Measurements from ENCODE around the gene UNK.

Gene UNK

DNA sequence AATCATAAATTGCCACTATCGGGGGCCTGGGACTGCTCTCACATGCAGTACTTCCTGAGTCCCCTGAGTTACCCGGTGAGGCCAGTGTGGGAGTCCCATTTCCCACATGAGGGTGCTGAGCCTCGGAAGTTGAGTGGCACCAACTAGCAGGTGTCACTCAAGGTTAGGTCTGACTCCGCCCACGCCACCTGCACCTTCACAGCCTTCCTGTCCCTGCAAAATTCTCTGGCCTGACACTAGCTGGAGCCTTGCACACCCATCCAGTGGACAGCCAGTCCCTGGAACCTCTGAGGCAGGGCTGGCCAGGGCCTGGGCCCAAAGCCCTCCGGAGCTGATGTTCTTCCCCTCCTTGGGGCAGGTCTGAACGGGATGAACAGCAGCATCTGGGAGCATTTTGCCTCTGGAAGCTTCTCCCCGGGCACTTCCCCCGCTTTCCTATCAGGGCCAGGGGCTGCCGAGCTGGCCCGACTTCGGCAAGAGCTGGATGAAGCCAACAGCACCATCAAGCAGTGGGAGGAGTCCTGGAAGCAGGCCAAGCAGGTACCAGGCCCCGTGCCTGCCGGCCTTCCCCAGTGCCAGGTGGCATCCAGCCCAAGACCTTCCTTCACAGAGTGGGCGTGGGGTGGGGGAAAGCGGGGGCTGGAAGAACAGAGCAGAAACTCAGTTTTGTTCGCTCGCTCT is 37.7 kb downstream of the UNK start:
- no peak for DNase-seq

DNA sequence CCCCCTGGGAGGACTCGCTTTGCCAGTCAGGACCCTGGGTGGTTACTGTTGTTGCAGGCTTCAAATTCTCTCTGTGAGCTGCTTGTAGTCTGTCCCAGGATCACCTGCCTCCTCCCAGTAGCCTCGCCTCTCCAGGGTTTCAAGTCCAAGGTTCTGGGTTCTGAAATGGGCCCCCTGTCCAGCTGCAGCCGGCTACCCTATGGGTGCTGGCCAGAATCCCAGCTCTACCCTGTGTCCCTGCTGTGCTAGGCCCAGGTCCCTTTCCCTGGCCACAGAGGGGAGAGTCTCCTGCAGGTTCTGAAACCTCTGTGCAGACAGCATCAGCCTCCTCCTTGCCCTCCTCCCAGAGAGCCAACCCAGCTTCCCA is 38.2 kb downstream of the UNK start:
- DNase-seq: no peak

DNA sequence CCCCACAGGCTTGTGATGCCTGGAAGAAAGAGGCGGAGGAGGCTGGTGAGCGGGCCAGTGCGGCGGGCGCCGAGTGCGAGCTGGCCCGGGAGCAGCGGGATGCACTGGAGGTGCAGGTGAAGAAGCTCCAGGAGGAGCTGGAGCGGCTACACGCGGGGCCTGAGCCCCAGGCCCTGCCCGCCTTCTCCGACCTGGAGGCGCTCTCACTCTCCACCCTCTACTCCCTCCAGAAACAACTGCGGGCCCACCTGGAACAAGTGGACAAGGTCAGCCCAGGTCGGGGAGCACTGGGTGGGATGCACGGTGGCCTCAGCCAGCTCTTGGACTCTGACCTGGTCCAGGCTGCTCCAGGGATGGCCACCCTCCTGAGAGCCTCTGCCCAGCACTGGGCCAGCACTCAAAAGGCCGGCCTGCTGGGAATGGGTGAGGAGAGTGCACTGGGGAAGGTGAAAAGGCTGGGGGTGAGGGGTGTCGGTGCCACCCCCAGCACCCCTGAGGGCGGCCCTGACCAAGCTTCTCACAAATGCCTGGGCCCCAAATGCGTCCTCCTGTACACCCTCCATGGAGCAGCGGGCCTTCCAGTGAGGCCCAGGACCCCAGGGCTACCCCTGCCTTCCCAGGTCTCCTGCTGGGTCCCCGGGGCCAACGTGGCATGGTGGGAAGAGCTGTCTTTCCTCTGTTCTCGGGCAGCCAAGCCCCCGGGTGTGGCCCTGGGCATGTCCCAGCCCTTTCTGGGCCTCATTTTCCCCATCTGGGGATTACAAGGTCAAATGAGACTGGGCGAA is 38.8 kb downstream of the UNK start:
- DNase-seq: no peak

DNA sequence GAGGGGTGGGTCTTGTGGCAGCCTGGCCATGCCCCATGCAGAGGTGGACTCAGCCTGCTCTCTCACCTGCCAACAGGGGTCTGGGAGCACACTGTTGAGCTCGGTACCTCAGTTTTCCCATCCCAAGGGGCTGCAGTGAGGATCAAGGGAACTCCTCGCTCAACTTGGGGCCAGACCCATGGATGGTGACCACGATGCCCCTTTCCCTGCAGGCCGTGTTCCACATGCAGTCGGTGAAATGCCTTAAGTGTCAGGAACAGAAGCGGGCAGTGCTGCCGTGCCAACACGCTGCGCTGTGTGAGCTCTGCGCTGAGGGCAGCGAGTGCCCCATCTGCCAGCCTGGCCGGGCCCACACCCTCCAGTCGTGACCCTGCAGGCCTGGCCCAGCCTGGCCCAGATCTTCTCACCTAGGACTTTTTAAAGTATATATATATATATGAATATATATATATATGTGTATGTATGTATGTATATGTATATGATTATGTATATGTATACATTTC is 39.5 kb downstream of the UNK start:
- no peak for DNase-seq

DNA sequence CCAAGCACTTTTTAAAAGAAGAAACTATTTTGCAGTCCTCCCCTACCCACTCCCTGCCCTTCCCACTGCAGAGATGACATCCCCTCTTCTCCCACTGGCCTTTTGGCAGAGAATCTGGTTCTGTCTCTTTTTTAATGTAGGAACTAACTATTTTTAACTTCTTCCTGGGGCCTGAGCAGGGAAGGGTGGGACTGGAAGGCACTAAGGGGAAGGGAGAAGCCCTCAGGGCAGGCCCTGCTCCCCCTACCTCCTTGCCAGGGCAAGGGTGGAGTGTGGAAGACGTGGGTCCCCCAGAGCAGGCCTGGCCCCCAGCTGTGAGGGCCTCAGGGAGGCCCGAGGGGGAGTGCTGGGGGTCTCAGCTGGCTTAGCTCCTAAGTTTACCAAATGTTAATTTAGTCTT is 40.1 kb downstream of the UNK start:
- no peak for DNase-seq

DNA sequence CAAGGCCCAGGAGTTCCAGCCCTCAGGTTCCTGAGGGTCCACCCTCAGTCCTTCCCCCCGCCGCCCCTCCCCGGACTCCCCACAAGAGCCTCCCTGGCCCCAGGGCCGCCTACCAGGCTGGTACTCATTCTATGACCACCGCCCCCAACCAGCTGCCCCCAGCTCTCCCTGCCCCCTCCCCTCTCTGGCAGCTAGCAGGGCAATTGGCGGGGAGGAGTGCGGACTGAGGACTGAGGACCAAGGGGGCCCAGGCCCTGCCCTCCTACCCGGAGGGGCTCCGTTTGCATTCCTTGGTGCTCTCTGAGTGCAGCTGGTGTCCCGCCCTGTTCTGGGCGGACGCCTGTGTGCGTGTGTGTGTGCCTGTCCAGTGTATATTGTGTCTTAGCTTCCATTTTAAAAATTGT is 40.5 kb downstream of the UNK start:
- no peak for DNase-seq

DNA sequence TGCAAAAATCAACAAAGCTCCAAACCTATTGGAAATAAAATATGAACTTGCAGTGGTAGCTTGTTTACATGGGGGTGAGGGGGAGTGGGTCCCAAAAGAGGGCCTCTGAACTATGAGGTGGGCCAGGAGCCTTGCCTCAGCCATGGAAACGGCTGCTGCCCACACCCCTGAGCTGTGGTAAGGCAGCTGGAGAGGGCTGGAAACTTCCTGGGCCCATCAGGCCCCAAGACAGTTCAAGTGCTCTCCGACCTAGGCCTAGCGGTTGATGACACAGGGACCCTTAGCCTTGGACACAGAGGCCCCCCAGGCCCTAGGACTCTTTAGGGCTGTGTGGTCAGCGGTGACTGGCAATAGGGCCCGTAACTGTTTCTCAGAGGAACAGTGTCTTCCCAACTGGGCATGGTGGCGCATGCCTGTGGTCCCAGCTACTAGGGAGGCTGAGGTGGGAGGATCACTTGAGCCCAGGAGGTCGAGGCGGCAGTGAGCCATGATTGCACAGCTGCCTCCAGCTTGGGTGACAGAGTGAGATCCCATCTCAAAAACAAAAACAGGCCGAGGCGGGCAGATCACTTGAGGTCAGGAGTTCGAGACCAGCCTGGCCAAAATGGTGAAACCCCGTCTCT is 41.3 kb downstream of the UNK start:
- no peak for DNase-seq

DNA sequence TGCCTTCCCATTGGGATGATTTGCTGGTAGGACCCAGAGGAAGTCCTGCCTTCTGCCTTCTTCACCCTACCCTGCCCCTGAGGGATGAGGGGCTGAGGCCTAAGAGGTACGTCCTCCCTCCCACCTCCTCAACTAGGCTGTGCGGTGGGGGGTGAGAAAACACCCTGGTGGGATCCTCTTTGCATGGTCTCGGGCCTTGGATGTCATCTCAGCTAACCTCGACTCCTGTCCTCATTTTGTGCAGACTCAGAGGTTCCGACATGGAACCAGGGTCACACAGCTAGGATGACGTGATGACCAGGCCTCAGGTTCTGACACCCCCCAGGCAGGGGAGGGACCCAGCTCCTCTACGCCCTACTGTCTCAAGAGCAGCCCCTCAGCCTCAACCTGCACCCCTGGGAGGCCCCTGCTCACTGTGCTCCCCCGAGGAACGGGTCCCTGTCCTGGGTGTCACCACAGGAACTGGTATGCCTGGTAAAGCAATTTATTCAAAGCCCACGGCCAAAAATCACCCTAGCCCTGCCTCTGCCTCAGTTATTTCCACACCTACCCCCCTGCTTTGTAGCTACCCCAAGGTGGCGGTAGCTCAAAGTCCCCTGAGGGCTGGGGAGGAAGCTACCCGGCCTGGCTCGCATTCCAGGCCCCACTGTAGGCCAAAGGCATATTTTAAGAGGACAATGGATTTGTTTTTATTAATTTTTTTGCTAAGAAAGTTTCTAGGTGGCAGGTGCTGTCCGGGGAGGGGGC is 42.1 kb downstream of the UNK start:
- DNase-seq: no peak

DNA sequence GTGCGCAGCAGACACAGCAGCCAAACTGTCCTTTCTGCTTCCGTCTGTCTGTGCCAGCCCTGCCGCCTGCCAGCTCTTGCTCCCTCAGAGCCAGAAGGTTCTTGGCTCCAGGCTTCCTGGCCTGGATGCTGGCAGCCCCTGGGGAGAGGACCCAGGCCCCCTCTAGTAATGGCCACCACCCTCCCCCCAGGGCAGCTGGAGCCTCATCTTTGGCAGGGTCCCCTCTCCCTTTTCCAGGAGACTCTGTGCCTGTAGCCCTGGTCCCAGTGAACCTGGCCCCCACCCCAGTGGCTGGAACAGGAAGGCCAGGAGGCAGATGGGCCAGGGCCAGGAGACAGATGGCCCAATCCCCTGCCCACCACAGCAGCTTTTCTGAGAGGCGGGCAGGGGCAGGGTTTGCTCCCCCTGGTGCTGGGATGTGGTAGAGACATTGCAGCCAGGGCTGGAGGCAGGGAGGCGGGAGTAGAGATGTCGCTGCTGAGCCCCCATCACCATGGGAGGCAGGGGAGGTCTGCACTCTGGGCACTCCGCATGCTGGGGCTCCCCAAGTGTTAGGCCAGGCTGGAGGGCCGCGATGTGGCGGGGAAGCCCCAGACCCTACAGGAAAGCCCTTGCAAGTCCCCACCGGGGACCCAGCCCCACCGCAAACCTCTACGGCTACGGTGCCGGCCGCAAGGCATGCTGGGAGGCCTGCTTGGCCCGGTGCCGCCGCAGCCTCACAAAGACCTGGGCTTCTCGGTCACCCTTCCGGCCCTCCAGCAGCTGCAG is 42.9 kb downstream of the UNK start:
- DNase-seq: peak; percentile 75

DNA sequence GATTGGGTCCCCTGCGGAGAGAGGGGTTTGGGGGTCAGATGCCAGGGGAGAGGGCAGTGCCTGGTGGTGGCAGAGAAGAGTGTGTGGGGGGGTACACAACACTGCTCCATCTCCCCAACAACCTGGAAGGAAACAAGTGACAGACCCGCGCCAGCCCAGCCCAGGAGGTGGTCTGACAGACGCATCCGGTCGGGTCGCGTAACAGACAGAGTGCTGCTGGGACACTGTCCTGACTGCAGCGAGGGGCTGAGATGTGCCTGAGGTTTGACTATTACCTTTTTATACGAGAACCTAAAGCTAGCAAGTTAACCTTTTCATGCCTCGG is 43.4 kb downstream of the UNK start:
- no peak for DNase-seq

DNA sequence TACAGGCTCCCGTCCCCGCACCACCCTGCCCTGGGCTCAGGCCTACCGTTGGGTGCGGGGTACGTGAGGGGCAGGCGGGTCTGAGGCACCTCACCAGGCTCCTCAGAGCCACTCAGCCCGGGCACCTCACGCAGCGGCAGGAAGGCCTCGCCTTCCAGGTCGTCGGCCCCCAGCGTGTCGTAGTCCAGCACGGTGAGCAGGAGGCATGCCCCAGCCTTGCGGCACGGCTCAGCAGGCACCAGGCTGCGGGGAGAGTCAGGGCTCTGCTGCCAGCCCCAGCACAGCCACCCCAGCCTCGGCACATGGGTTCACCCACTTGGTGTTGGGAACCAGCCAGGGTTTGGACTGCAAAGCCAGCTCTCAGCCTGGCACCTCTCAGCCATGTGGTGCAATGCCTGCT is 44.1 kb downstream of the UNK start:
- no peak for DNase-seq

DNA sequence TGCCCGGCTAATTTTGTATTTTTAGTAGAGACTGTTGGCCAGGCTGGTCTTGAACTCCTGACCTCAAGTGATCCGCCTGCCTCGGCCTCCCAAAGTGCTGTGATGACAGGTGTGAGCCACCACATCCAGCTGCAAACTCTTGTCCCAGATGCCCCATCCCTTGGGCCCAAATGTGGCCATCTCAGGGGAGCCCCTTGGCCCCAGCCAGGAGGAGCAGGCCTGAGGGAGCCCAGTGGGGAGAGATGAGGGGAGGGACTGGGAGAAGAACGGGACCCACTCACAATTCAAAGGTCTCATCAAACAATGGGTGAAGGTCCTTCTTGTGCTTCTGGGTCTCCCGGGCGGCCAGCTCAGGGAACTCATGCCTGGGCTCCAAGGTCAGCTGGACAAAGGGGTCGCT is 45.1 kb downstream of the UNK start:
- no peak for DNase-seq

DNA sequence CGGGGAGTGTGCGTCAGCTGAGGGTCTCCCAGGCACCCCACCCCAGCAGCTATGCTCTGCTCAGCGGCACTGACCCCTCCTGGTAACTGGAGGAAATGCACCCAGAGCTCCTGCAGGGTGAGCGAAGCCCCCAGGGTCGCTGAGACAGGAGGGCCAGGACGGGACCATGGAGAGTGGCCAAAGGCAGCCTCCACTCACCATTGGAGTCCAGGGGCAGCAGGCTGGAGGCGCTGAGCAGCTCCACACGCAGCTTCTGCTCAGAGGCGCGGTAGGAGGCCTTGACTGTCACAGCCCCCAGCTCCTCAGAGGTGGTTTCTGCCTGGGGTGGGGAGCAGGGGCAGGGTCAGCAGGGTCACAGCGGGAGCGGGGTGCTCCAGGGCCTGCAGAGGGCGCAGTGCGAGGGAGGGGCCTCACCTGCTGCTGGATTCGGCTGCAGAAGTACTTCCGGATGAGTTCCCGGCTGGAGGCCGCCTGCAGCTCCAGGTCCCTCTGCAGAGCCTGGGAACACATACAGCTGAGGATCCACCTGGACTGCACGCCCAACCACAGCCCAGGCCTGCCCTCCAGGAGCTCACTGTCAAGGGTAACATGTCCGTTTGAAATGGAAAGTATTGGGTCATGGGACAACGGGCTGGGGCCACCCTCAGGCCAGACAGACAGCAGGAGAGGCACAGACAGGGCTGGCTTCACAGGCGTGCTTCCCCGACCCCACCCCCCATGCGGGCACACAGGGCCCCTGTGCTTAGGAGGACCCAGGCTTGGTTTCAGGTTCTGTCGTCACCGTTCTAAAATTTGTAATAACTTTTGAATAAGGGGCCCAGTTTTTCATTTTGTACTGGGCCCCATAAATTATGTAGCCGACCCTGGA is 45.8 kb downstream of the UNK start:
- peak; percentile 31 for DNase-seq

DNA sequence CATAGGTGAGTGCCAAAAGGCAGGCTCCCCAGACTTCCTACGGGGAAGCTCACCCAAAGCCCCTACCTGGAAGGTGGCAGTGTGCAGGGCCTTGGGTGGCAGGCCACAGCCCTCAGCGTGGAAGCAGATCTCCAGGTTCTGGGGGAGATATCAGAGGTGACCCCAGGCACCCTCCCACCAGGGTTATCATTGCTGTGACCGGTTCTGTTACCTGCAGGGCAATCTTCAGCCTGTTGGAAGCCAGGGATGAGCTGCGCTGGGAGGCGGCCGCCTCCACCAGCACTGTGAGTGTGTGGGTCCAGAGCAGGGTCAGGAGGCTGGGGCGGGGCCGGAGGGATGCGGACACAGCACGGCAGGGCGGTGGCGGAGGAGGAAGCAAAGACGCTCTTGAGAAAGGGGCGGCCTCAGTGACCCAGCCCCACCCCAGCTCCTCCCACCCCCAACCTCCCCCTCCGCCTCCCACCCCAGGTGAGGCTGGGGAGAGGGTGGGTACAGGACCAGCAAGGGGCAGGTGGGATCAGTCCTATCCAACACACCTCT is 46.5 kb downstream of the UNK start:
- no peak for DNase-seq

DNA sequence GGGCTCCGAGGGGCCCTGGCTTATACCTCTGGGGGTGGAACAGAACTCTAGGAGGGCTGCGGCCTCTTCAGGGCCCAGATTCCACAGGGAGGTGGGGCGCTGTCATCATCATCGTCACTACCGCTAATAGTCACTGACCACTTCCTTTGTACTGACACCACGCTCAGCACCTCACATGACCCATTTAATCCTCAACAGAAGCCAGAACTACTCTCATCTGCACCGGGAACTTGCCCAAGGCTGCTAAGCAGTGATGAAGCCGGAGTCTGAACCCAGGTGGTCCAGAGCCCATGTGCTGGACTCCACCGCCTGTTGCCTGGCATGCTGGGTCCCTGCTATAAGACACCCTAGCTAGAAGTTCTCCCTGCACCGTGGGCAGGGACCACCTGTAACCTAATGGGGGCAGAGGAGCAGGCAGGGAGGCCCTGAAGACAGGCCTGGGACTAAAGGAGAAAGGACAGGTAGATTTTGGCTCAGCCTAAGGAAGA is 47.6 kb downstream of the UNK start:
- DNase-seq: peak; percentile 61

DNA sequence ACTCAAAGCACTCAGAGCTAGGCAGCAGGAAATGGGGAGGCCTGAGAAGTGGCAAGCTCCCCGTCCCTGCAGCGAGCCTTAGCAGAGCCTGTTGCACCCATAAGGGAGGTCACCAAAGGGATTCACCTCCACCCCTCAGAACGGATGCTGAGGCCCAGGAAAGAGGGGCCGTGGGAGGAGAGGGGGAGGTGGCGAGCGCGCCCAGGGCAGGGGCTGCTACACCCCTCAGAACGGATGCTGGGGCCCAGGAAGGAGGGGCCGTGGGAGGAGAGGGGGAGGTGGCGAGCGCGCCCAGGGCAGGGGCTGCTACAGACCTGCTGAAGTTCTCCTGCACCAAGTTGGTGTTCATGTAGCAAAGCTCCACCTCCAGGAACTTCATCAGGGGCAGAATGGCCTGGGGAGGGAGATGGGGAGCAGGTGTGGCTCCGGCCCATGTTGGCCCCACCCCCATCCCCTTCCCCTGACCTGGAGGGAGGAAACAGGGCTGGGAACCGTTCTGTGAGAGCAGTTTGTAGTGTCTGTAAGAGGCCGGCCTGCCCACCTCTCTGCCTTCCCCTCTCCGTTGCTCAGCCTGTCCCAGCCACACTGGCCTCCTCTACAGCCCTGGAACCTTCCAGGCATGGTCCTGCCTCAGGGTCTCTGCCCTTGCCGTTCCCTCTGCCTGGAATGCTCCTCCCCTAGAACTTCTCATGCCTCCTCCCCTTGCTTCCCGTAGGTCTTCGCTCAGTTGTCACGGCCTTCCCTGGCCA is 48.2 kb downstream of the UNK start:
- peak; percentile 42 for DNase-seq

DNA sequence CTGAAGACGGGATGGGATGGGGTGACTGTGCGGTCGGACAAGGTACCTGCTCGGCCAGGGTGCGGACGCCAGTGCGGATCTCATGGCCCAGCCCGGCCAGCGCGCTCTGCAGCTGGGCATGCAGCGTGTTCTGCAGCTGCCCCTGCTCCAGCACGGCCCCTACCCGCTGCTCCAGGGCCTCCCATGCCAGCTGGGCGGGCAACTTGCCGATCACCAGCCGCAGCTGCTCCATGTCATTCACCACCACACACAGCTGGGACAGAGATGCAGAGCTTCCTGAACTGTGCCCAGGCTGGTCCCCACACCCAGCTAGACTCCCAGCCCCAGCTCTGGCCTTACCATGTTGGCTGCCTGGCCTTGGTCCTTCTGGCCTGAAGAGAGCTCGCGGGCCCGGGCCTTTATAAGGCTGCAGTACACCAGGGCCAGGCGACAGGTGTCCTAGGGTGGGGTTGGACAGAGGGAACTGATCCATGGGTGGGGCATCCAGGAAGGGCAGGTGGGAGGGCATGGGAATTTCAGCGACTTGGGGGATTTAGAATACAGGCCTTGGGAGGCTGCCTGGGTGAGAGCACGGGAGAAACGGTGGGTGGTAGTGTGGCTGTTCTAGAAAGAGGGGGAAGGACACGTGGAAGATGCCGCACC is 49.8 kb downstream of the UNK start:
- DNase-seq: no peak

DNA sequence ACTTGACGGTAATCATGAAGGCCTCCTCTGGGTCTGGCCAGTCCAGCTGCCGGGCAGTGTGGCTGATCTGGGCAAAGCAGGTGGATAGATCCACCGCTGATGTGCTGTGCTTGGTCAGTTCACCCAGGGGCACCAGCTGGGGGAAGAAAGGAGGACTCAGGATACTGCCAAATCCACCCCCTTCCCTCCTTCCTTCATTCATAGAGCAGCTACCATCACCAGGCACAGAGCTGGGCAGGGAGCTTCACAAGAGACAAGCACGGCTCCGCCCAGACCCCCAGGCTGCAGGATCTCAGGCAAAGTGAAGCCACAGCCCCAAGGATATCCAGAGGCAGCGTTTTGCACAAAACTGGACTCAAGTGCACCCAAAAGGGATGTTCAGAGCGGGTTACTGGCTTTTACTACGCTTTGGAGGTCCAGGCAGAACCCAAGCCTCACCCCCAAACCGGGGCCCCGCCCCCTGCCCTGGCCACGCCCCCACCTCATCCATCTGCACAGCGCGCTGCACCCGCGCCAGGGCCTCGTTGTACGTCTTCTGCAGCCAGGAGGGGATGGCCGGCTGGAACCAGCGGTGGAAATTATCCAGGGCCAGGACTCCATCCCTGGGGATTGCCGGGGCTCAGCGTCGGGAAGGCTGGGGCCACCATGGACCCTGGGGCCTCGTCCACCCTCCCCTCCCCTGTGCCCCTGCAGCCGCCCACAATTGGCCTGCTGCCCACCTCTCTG is 50.5 kb downstream of the UNK start:
- no peak for DNase-seq

DNA sequence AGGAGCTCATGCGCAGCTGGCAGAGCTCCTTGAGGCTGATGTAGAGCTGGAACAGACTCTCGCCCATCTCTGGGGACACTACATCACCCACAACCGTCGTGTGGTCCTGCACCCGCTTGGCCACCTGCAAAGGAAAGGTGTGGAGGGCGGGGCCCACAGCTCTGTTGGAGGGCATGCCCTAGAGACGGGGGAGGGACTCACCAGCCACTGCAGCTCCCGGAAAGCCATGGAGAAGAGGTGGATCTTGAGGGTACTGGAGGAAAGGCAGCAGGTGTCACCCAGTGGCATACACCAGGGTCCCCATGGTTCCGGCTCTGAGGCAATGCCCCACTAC is 51.0 kb downstream of the UNK start:
- DNase-seq: no peak

Measured in activated CD4-positive, alpha-beta T cell treated with anti-CD3 and anti-CD28 coated beads, Interleukin-2, Interleukin-6, amounts not matched to agents 100 ng/mL and 50 ng/mL, durations not matched to agents 16 hours and 8 hours (primary cell).